ENCODE results near the gene SHC3. TPM values are rescaled to one million over a fixed set of nuclear protein-coding genes. Genes with fewer than 3 reads are reported as not detected.

The SHC3 gene
- total RNA-seq, 4 donors from 2014 or later: 1.1 to 11.4 (median 3.4) TPM

- Histone ChIP-seq H3K4me3 (no peak overlapping the region), H3K27me3 (no peaks in the 10 kb centered on the region), H3K4me1 (no peaks in the 10 kb centered on the region), H3K27ac (no peak overlapping the region), H3K36me3 (no peaks in the 10 kb centered on the region), H3K9me3 (no peaks in the 10 kb centered on the region)
- DNase-seq (ENCODE audit: low spot score in 2 of 2): no peak
- 82 to 88% methylated on average over 3 of the region's 3 CpGs for WGBS, 2 donors
- TF ChIP-seq CTCF (IDR thresholded peaks at IDR 0.05) (no peak), EP300 (IDR thresholded peaks at IDR 0.05) (no peak), POLR2A (IDR thresholded peaks at IDR 0.05) (no peak)
These were observed 61.8 kb downstream of the SHC3 start for GRCh38 chr9:89116805-89117192.

GRCh38 chr9:89116064-89116804, 62.4 kb downstream of the SHC3 start:
- no peak for DNase-seq (ENCODE audit: low spot score in 2 of 2)
- WGBS, 2 donors: 91 to 93% methylated on average over 8 of the region's 8 CpGs
- Histone ChIP-seq H3K9me3 (no peaks in the 10 kb centered on the region), H3K4me3 (no peak overlapping the region), H3K36me3 (no peaks in the 10 kb centered on the region), H3K4me1 (no peaks in the 10 kb centered on the region), H3K27me3 (no peaks in the 10 kb centered on the region), H3K27ac (no peak overlapping the region)
- no peak for TF ChIP-seq EP300 (IDR thresholded peaks at IDR 0.05)
- TF ChIP-seq POLR2A (IDR thresholded peaks at IDR 0.05): no peak
- no peak for TF ChIP-seq CTCF (IDR thresholded peaks at IDR 0.05)

GRCh38 chr9:89115426-89115825, 63.2 kb downstream of the SHC3 start:
- DNase-seq (ENCODE audit: low spot score in 2 of 2): no peak
- WGBS, 2 donors: 89 to 94% methylated on average over 1 of the region's 1 CpG
- Histone ChIP-seq H3K4me1 (no peaks in the 10 kb centered on the region), H3K36me3 (peaks cover 0 to 8% (median 0%) of the 10 kb centered on the region in 3 donors), H3K27me3 (no peaks in the 10 kb centered on the region), H3K9me3 (peaks cover 0 to 6% (median 0%) of the 10 kb centered on the region in 4 donors), H3K27ac (no peak overlapping the region), H3K4me3 (no peak overlapping the region)
- TF ChIP-seq POLR2A (IDR thresholded peaks at IDR 0.05): no peak
- TF ChIP-seq CTCF (IDR thresholded peaks at IDR 0.05): no peak
- no peak for TF ChIP-seq EP300 (IDR thresholded peaks at IDR 0.05)

GRCh38 chr9:89114741-89115140, 63.9 kb downstream of the SHC3 start:
- TF ChIP-seq EP300 (IDR thresholded peaks at IDR 0.05): no peak
- no peak for TF ChIP-seq CTCF (IDR thresholded peaks at IDR 0.05)
- TF ChIP-seq POLR2A (IDR thresholded peaks at IDR 0.05): no peak
- H3K27ac ChIP-seq: no peak overlapping the region
- peaks cover 0 to 8% (median 0%) of the 10 kb centered on the region in 4 donors for H3K9me3 ChIP-seq
- no peaks in the 10 kb centered on the region for H3K27me3 ChIP-seq
- no peak overlapping the region for H3K4me3 ChIP-seq
- peaks cover 0 to 11% (median 0%) of the 10 kb centered on the region in 3 donors for H3K36me3 ChIP-seq
- WGBS, 2 donors: 97% methylated on average over 4 of the region's 4 CpGs
- H3K4me1 ChIP-seq: no peaks in the 10 kb centered on the region
- DNase-seq (ENCODE audit: low spot score in 2 of 2): no peak

GRCh38 chr9:89113851-89114250, 64.8 kb downstream of the SHC3 start:
- WGBS, 2 donors: 91 to 93% methylated on average over 4 of the region's 4 CpGs
- Histone ChIP-seq H3K36me3 (peaks cover 0 to 16% (median 0%) of the 10 kb centered on the region in 3 donors), H3K9me3 (peaks cover 0 to 8% (median 0%) of the 10 kb centered on the region in 4 donors), H3K4me1 (no peaks in the 10 kb centered on the region), H3K27me3 (no peaks in the 10 kb centered on the region), H3K4me3 (no peak overlapping the region), H3K27ac (no peak overlapping the region)
- DNase-seq (ENCODE audit: low spot score in 2 of 2): no peak
- TF ChIP-seq EP300 (IDR thresholded peaks at IDR 0.05): no peak
- no peak for TF ChIP-seq POLR2A (IDR thresholded peaks at IDR 0.05)
- no peak for TF ChIP-seq CTCF (IDR thresholded peaks at IDR 0.05)
